ENCODE measurements around the gene RNF169.

Gene RNF169

DNA sequence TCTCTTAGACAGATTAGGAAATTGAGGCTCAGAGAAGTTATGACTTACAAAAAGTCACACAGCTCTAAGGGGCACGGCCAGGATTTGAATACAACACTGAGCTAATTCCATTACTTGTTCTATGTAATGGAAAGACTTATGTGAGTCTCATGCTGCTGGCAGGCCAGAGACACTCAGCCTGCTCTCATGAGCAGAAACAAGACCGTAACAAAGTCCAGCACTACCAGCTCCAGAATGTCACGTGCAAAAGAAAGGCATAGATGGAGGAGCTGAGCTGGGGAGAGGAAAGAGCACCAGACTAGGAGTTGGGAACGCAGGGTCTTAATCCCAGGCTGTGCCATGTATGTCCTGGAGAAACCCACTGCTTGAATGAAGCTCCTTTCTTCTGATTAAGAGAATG, 19.3 kb upstream of the RNF169 start:
- TF ChIP-seq EZH2phosphoT487 (conservative IDR thresholded peaks at IDR 0.05; ENCODE audit: low read length), result no peak
- TF ChIP-seq, protein P1, sequence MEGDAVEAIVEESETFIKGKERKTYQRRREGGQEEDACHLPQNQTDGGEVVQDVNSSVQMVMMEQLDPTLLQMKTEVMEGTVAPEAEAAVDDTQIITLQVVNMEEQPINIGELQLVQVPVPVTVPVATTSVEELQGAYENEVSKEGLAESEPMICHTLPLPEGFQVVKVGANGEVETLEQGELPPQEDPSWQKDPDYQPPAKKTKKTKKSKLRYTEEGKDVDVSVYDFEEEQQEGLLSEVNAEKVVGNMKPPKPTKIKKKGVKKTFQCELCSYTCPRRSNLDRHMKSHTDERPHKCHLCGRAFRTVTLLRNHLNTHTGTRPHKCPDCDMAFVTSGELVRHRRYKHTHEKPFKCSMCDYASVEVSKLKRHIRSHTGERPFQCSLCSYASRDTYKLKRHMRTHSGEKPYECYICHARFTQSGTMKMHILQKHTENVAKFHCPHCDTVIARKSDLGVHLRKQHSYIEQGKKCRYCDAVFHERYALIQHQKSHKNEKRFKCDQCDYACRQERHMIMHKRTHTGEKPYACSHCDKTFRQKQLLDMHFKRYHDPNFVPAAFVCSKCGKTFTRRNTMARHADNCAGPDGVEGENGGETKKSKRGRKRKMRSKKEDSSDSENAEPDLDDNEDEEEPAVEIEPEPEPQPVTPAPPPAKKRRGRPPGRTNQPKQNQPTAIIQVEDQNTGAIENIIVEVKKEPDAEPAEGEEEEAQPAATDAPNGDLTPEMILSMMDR (IDR thresholded peaks at IDR 0.05; ENCODE audit: insufficient read depth, low read length, poor library complexity, severe bottlenecking), result no peak
- Histone ChIP-seq H3K27ac (ENCODE audit: low read depth, low read length) (no peak overlapping the region), H4K20me1 (ENCODE audit: low read depth, low read length) (no peaks in the 10 kb centered on the region), H3K79me2 (ENCODE audit: insufficient read depth, low read length) (no peaks in the 10 kb centered on the region), H3K36me3 (ENCODE audit: low read length) (no peaks in the 10 kb centered on the region), H3K9me3 (ENCODE audit: insufficient read depth, low read length) (no peaks in the 10 kb centered on the region), H2AFZ (ENCODE audit: low read depth, low read length, severe bottlenecking) (no peak overlapping the region), H3K4me2 (ENCODE audit: low read depth, low read length, poor library complexity, severe bottlenecking) (no peak overlapping the region), H3K9me2 (replicated peaks; ENCODE audit: insufficient read depth, low read length) (no peaks in the 10 kb centered on the region), H3K27me3 (ENCODE audit: low read length) (no peaks in the 10 kb centered on the region), H3F3A (ENCODE audit: insufficient read depth) (no peaks in the 10 kb centered on the region), H3K9ac (ENCODE audit: low read length) (no peak overlapping the region), H3K4me3 (ENCODE audit: insufficient read depth, low read length, poor library complexity, severe bottlenecking) (no peak overlapping the region)

GRCh38 chr11:74730571-74731260, 17.9 kb upstream of the RNF169 start:
- H3K4me3 ChIP-seq (ENCODE audit: insufficient read depth, low read length, poor library complexity, severe bottlenecking), result no peak overlapping the region
- no peaks in the 10 kb centered on the region for H3K9me3 ChIP-seq (ENCODE audit: insufficient read depth, low read length)
- H3K36me3 ChIP-seq (ENCODE audit: low read length), result no peaks in the 10 kb centered on the region
- H3K27me3 ChIP-seq (ENCODE audit: low read length), result no peaks in the 10 kb centered on the region
- no peaks in the 10 kb centered on the region for H3F3A ChIP-seq (ENCODE audit: insufficient read depth)
- H2AFZ ChIP-seq (ENCODE audit: low read depth, low read length, severe bottlenecking), result no peak overlapping the region
- no peaks in the 10 kb centered on the region for H4K20me1 ChIP-seq (ENCODE audit: low read depth, low read length)
- H3K9ac ChIP-seq (ENCODE audit: low read length), result no peak overlapping the region
- no peak overlapping the region for H3K27ac ChIP-seq (ENCODE audit: low read depth, low read length)
- H3K4me2 ChIP-seq (ENCODE audit: low read depth, low read length, poor library complexity, severe bottlenecking), result no peak overlapping the region
- no peaks in the 10 kb centered on the region for H3K9me2 ChIP-seq (replicated peaks; ENCODE audit: insufficient read depth, low read length)
- no peaks in the 10 kb centered on the region for H3K79me2 ChIP-seq (ENCODE audit: insufficient read depth, low read length)
- TF ChIP-seq EZH2phosphoT487 (conservative IDR thresholded peaks at IDR 0.05; ENCODE audit: low read length), result no peak
- TF ChIP-seq, protein P1 (IDR thresholded peaks at IDR 0.05; ENCODE audit: insufficient read depth, low read length, poor library complexity, severe bottlenecking), result no peak

DNA sequence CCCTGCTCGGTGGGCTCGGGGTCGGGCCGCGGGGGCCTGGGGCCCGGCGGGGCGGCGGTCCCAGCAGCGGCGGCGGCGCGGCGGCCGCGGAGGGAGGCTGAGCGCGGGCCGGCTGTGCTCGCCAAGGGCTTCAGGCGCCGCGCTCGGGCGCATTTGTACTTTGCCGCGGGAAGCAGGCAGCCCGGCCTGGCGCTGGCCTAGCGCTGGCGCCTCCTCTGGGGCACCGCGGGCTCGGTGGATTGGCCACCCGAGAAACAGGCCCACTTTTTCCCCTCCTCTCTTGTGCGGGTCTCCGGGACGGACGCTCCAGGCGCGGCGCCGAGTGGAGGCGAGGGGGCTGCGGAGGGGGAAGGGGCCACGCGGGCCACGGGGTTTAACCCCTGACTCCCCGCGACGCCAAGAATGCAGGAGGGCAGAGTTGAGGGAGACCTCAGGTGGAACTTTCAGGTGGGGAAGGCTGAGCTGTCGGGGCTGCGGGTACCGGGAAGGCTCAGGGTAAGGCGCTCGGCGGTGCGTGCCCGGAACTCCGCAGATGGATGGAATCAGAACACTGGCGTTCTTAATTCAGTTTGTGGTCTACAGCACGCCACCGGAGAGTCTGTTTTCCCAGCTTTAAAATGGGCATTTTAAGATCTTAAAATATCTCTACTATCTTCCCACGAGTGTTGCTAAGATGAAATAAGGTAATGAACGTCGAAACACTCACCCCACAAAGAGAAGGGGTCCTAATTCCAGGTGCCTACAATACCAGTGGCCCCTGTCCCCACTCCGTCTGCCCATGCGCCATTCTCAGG, 17.2 kb upstream of the RNF169 start, which contains the start of gene CHRDL2:
TSS of gene CHRDL2 (minus strand) at position 126 of the 794 bp plus-strand sequence. CDS start 538 bp downstream, outside the sequence.
- Histone ChIP-seq H3K9me2 (replicated peaks; ENCODE audit: insufficient read depth, low read length) (no peaks in the 10 kb centered on the region), H3K27me3 (ENCODE audit: low read length) (no peaks in the 10 kb centered on the region), H4K20me1 (ENCODE audit: low read depth, low read length) (no peaks in the 10 kb centered on the region), H3K27ac (ENCODE audit: low read depth, low read length) (no peak within 1 kb of the TSS), H3K79me2 (ENCODE audit: insufficient read depth, low read length) (no peaks in the 10 kb centered on the region), H2AFZ (ENCODE audit: low read depth, low read length, severe bottlenecking) (no peak within 1 kb of the TSS), H3K4me2 (ENCODE audit: low read depth, low read length, poor library complexity, severe bottlenecking) (no peak within 1 kb of the TSS), H3K4me3 (ENCODE audit: insufficient read depth, low read length, poor library complexity, severe bottlenecking) (no peak within 1 kb of the TSS), H3K36me3 (ENCODE audit: low read length) (no peaks in the 10 kb centered on the region), H3K9ac (ENCODE audit: low read length) (no peak within 1 kb of the TSS), H3K9me3 (ENCODE audit: insufficient read depth, low read length) (no peaks in the 10 kb centered on the region), H3F3A (ENCODE audit: insufficient read depth) (no peaks in the 10 kb centered on the region)
- no peak for TF ChIP-seq EZH2phosphoT487 (conservative IDR thresholded peaks at IDR 0.05; ENCODE audit: low read length)
- TF ChIP-seq, protein P1 (IDR thresholded peaks at IDR 0.05; ENCODE audit: insufficient read depth, low read length, poor library complexity, severe bottlenecking), result no peak

Data from SU-DHL-6 (cell line).